ENCODE data around the gene LDHAL6A.

LDHAL6A gene

DNA sequence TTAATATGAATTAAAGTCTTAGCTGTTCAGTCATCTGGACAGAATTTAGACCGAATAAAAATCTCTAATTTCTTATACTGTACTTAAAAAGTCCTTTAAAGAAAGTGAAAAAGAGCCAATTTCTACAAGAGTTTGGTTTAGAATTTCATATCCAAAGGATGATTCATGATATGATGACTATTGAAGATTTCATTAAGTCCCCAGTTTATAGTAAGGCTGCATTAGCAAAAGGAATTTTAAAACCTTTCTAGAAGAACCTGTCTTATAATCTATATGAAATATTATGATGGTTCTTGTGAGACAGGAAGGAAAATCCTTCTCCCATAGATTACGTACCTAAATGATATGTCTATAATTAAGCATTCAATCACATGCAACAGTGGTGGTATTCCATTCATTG lies 36.3 kb downstream of the LDHAL6A start:
- DNase-seq, result no peak

DNA sequence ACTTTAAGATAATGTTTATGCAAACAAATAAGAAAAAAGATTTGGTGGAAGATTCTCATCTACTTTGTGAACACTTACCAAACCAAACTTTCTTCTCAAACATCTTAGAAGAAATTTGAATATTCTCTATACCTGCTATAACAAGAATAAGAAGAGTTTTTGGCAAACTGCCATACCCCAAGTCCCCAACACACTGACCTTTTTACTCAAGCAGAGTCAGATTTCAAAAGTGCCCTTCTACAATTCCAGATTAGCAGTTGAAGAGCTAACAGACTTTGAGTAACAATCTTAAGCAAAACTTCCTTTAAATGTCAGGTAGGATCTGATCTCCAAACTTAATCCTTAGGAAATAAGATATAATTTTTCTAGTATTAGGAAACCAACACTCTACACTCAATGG lies 37.2 kb downstream of the LDHAL6A start:
- no peak for DNase-seq

DNA sequence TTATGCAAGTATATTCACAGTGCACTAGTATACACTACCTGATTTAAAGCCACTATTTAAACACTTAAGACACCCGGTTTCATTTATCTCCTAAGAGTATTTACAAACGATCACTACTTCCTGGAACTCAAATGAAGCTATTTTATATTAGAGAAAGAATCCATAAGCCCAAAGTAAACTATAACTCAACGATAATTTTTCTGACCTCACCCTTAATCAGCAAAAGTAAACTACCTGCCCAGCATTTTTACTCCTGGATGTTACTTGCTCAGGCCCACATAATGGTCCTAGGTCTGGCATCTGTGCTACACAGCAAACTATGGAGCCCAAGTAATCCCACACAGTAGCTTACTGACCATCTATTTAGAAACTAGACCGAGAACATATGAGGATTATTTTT lies 37.7 kb downstream of the LDHAL6A start:
- DNase-seq, result no peak

DNA sequence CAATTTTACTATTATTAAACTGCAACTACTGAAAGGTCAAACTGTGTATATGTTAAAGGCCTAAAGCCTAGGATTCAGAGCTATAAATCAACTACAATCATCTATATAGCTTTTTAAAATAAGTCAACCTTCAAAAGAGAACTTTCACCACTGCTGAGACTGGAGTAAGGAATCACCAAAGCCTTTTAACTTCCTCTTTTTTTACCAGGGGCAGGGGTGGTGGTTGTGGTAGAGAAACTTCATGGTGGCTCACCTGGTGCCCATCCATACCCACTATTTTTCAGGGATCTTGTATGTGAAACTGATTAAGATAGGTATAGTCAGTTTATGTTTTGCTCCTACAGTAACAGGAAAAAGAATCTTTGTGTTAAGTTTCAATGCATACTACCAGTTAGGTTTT lies 39.6 kb downstream of the LDHAL6A start:
- no peak for DNase-seq

DNA sequence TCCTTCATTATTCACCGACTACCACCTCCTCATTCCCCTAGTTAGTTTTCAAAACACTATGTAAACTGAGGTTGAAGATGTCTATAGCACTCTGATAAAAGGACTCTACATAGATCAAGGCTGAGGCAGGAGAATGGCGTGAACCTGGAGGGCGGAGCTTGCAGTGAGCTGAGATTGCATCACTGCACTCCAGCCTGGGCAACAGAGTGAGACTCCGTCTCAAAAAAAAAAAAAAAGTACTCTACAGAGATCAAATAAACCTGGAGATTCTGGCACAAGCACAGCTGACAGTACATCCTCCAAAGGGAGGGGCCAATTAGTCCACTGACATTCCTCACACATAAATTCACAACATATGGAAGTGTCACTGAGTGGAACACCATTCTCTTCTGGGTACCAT lies 40.0 kb downstream of the LDHAL6A start:
- DNase-seq, result no peak

DNA sequence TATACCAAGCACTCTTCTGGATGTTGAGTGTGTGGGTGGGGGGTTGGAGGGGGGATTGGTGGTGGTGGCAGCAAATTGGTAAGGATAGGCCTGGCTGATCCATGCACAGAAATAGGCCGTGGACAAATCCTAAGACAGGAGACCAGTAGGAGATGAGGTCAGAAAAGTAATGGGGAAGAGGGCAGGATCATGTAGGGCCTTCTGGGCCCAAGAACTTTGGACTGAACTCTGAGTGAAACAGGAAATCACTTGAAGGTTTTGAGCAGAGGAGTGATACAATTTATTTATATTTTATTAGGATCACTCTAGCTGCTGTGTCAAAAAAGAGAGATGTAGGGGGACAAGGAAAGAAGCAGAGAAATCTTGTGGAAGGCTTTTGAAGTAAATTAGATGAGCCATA lies 42.4 kb downstream of the LDHAL6A start:
- no peak for DNase-seq

DNA sequence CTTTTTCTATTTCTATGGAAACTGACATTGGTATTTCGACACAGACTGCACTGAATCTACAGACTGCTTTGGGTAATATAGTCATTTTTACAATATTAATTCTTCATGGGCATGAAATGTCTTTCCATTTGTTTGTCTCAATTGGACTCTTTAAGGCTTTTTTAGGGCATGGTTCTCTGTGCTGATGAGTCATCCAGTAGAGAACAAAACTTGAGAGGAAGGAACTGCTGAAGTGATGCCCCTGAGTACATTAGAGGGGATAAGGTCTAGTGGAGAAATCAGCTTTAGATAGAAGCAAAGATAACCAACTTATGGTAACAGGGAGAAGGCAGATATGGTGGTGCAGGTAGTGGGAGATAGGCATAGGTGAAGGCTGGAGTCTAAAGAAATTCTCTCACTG lies 46.0 kb downstream of the LDHAL6A start:
- no peak for DNase-seq

DNA sequence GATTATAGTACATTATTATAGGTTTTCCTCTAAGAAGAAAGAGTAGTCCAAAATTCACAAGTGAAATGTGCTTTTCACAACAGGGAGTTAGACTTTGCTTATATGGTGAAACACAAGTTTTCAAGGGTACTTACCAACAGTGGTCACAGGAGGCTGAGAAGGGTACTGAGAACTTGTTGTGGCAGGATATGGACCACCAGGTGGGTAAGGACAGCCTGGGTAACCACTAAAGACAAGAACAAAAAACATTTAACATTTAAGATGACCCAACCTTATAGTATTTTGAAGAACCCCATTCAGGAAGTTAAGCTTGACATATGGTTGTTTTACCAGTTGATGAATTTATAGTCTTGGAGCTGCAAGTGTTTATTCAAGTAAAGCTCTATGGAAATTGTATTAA lies 46.7 kb downstream of the LDHAL6A start:
- DNase-seq, result no peak

DNA sequence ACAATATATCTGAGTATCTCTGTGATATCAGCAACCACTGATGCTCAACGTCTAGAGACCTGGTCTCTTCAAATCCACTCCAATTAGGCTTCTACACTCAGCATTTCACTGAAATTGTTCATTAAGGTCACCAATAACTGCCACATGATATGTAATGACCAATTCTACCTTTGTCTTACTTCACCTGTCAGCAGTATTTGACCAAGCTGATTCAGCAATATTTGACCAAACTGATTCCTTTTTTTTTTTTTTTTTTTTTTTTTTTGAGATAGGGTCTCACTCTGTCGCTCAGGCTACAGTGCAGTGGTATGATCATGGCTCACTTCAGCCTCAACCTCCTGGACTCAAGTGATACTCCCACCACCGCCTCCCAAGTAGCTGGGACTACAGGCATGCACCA lies 65.5 kb downstream of the LDHAL6A start:
- DNase-seq, result no peak

DNA sequence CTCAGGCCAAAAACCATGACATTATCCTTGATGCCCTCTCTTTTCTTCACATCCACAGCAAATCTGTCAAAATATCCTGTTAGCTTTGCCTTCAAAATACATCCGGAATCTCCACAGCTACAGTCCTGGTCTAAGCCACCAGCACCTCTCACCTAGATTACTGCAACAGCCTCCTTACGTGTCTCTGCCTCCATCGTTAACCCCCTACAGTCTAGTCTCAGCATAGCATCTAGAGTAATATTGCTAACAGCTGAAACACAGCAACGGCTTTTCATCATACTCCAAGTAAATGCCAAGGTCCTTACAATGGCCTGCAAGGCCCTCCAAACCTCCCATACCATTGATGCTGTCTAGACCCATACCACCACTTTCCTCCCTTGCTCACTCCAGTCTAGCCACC lies 66.7 kb downstream of the LDHAL6A start:
- DNase-seq, result no peak

DNA sequence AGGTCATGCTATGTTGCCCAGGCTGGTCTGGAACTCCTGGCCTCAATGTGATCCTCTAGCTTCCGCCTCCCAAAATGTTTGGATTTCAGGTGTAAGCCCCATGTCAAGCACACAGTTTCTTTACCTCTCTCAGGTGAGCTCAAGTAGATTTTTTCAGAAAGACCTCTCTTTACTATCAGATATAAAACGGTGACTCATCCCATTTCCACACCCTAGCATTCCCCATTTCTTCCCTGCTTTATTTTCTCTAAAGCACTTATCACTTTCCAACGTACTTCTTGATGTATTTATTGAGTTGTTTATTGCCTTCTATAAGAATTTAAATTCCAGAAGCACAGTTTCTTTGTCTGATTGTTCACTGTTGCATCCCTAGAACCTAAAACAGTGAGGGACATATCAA lies 67.4 kb downstream of the LDHAL6A start:
- DNase-seq, result no peak

DNA sequence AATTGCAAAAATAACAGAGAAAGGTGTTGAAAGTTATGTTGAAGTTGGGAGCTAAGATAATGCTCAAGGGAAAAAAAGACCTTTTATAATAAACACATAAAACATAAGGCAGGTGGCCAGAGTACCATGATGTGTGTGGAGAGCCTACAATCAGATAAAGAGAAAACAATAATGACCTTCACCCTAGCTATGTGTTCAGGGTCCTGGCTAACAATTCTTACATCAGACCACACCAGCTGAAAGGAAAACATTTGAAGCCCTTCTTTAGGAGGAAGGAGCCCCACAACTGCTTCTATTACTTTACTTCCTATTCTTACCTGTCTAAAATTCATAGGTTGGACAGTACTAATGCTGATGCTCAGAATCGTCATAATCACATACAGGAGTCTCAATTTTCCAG lies 68.6 kb downstream of the LDHAL6A start:
- DNase-seq, result no peak

DNA sequence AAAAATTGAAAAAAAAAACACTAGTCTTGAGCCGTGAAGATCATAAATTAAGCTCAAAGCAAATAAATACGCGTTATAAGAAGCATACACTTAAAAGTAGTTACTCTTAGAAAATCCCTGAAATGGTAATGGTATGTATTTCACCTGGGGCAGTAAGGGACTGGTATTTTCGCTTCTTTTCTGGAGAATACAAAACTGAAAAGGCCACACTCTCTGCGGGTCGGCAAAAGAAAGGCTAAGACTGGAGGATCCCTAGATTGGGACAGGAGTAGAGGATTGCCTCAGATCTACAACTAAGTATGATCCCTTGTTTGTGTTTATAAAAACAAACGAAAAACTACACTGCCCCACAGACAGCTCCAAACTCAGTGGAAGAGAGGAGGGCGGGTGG lies 70.5 kb downstream of the LDHAL6A start:
- no peak for DNase-seq

DNA sequence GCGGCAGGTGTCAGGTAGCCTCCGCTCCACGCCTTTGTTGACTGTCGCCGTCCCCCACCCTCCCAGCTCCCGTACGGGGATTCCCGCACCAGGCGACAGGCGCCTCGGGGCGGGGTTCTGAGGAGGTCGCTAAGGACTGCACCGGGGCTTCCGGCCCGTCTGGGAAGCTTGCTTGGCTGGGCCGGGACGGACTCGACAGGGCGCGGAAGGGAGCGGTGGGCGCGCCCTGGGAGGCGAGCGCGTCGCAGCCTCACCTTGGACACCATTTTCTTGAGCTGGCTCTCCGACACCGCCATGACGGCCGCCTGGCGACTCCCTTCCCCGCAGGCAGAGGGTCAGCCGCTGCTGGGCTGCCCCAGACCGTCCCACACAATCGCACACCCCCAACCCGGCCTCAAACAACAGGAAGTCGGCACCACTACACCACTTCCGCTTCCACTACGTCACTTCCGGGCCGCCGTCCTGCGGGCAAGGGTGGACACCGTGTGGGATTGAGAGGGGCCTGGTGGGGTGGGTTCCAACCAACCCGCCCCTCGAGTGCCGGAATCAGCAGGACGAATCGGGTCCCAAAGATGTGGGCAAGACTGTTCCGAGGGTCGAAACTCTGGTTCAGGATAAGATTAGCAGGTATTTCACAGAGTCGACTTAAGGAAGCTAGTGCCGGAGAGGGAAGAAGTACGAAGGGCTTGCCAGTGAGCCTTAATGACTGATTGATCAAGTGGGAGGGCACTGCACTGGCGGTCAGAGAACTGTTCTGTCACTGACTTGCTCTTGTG lies 71.1 kb downstream of the LDHAL6A start, which contains the start of gene TSG101:
TSS of gene TSG101 (minus strand) at position 422 of the 776 bp plus-strand sequence. CDS start at position 296, 126 bp downstream.
- peak; percentile 67 for DNase-seq

DNA sequence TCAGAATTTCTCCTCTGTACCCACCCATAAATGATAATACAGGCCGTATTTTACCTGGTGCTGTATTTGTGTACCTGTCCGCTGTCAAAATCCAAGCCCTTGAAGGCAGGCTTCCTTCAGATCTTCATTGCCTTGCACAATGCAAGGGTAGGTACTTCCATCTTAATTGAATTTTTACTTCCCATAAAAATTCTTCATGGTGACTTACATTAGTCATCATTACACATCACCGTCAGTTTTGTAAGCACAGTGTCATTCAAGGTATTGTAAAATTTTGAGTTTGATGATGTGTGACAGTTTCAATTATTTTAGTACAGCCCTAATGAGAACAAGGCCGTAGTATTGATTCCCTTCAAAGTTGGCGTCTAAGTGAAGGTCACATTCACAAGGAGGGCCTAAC lies 71.9 kb downstream of the LDHAL6A start:
- DNase-seq, result no peak
